ENCODE measurements around the gene CBFA2T3.
"Not testable (repeated sequence)": the region's sequence is repeated elsewhere in the genome, so short reads cannot be mapped to it uniquely, and the experiment has no call there.

Gene CBFA2T3

GRCh38 chr16:88977018-88977811, at the start of gene CBFA2T3:
Gene CBFA2T3, minus strand, starts transcription at chr16:88977207. Its CDS starts 400 bp downstream, at chr16:88976807.
- no peak for DNase-seq (ENCODE audit: low read depth in 3 of 3)

GRCh38 chr16:89026121-89026612, 49.2 kb upstream of the CBFA2T3 start:
- peak in 1 of 3 experiments; percentile 19 for DNase-seq (ENCODE audit: low read depth in 3 of 3)

- DNase-seq (ENCODE audit: low read depth in 3 of 3) = no peak
These were observed 48.6 kb upstream of the CBFA2T3 start for GRCh38 chr16:89025636-89026035.

- DNase-seq (ENCODE audit: low read depth in 3 of 3) = no peak
These were observed 47.6 kb upstream of the CBFA2T3 start for GRCh38 chr16:89024546-89025060.

- no peak for DNase-seq (ENCODE audit: low read depth in 3 of 3)
These were observed 46.9 kb upstream of the CBFA2T3 start for GRCh38 chr16:89023621-89024511.

GRCh38 chr16:89023151-89023551, 46.1 kb upstream of the CBFA2T3 start:
- no peak for DNase-seq (ENCODE audit: low read depth in 3 of 3)

- no peak for DNase-seq (ENCODE audit: low read depth in 3 of 3)
These were observed 45.2 kb upstream of the CBFA2T3 start for GRCh38 chr16:89022051-89022836.

- DNase-seq (ENCODE audit: low read depth in 3 of 3) = no peak
These were observed 44.1 kb upstream of the CBFA2T3 start for GRCh38 chr16:89020925-89021595.

GRCh38 chr16:89020068-89020924, 43.3 kb upstream of the CBFA2T3 start:
- no peak for DNase-seq (ENCODE audit: low read depth in 3 of 3)

GRCh38 chr16:89019511-89019910, 42.5 kb upstream of the CBFA2T3 start:
- DNase-seq (ENCODE audit: low read depth in 3 of 3) = no peak

GRCh38 chr16:89018282-89019158, 41.5 kb upstream of the CBFA2T3 start:
- DNase-seq (ENCODE audit: low read depth in 3 of 3) = no peak

GRCh38 chr16:89017543-89018281, 40.7 kb upstream of the CBFA2T3 start:
- DNase-seq (ENCODE audit: low read depth in 3 of 3) = no peak

GRCh38 chr16:89016561-89016960, 39.6 kb upstream of the CBFA2T3 start:
- DNase-seq (ENCODE audit: low read depth in 3 of 3) = not testable (repeated sequence)

GRCh38 chr16:89015271-89015859, 38.4 kb upstream of the CBFA2T3 start:
- DNase-seq (ENCODE audit: low read depth in 3 of 3) = no peak

GRCh38 chr16:89014403-89015230, 37.6 kb upstream of the CBFA2T3 start:
- no peak for DNase-seq (ENCODE audit: low read depth in 3 of 3)

GRCh38 chr16:89013692-89014402, 36.8 kb upstream of the CBFA2T3 start:
- no peak for DNase-seq (ENCODE audit: low read depth in 3 of 3)
